ENCODE measurements around the gene SLC44A1. TPM values are rescaled to one million over a fixed set of nuclear protein-coding genes. Genes with fewer than 3 reads are reported as not detected.

SLC44A1 gene
- total RNA-seq, 2 experiments from 2014 or later = 14.1 to 14.3 TPM

DNA sequence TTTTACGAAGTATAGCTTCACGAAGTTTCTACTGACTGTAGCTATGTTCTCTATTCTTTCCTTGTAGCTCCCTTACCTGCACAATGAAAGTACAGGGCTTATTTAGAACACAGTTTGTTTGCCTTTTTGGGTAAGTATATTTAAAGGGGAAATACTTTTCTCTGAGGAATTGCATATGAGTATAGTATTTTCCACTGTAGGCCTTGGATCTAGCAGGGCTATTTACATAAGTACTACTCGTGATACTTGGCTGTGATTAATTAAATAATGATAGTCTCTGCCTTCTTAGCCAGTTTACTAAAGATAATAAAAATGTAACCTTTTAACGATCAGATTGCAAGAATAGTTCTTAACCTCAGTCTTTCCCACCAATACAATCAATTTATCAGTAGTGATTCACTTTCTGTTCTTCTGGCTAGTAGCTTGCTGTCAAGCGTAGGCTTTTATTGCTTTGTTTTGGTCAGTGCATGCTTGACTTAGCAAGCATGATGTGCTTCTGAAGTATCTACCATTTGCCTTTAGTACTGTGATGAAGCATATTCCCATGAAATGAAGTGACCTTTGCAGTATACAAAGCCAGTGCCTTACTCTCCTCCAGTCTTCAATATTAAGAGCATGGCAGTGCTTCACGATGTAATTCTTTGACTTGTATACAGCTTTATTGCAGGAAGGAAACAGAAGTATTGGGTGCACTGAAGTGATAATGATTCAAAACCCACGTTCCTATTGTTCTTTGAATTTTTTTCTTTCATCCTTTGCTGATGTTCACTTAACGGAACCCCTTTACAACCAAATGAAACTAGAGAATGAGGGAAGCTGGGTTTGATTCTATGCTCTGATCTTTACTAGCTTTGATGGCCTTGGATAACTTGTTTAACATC is 64.2 kb downstream of the SLC44A1 start:
- DNase-seq = no peak
- CTCF ChIA-PET = interaction anchor here (0.8 kb wide), 1 partner anchor 22 kb away, joined by 3 read pairs; no protein-coding TSS in a partner anchor
- Mint-ChIP-seq H3K27ac (no peak overlapping the region), H3K27me3 (ENCODE audit: low read depth) (no peaks in the 10 kb centered on the region), H3K4me3 (no peak overlapping the region), H3K36me3 (ENCODE audit: low read depth) (no peaks in the 10 kb centered on the region), H3K9me3 (ENCODE audit: insufficient read depth) (no peaks in the 10 kb centered on the region), H3K4me1 (ENCODE audit: low read depth) (no peaks in the 10 kb centered on the region)
- POLR2A ChIA-PET = no interaction called here
- ATAC-seq = no peak

DNA sequence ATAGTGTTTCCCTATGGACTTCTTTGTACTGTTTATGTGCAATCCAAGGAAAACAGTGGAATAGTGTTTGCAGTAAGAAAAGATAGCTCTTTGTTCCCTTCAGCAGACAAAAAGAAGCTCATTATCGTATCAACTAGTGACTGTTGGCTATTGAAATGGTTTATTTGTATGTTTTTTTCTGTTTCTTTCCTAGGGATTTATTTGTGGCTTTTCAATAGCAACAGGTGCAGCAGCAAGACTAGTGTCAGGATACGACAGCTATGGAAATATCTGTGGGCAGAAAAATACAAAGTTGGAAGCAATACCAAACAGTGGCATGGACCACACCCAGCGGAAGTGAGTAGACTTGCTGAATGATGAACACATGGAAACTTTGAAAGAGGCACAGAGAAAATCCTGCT is 65.1 kb downstream of the SLC44A1 start:
- ChIA-PET POLR2A (no interaction called here), CTCF (no interaction called here)
- Mint-ChIP-seq H3K27ac (no peak overlapping the region), H3K36me3 (ENCODE audit: low read depth) (no peaks in the 10 kb centered on the region), H3K9me3 (ENCODE audit: insufficient read depth) (no peaks in the 10 kb centered on the region), H3K4me3 (no peak overlapping the region), H3K4me1 (ENCODE audit: low read depth) (no peaks in the 10 kb centered on the region), H3K27me3 (ENCODE audit: low read depth) (no peaks in the 10 kb centered on the region)
- DNase-seq = no peak
- ATAC-seq = no peak

DNA sequence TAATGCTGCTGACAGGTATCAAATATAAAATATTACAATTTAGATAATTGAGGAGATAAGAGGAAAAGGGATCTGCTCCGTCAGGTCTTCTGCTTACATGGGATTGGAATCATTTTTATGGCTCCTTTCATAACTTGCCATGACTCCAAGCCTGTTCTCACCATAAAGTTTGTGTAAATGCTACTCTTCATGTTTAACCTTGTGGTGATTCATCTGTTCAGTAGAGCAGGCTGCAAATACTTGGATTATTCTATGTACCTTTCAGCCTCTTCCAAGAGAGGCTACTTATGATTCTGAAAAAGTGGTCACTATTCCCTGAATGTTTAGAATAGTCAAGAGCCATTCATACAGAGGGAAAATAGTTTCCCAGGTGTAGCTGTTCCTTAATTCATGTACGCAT is 66.9 kb downstream of the SLC44A1 start:
- ATAC-seq (no peak), DNase-seq (no peak)
- ChIA-PET CTCF (no interaction called here), POLR2A (no interaction called here)
- H3K9me3 Mint-ChIP-seq (ENCODE audit: insufficient read depth) = no peaks in the 10 kb centered on the region
- H3K27ac Mint-ChIP-seq = no peak overlapping the region
- no peaks in the 10 kb centered on the region for H3K36me3 Mint-ChIP-seq (ENCODE audit: low read depth)
- H3K27me3 Mint-ChIP-seq (ENCODE audit: low read depth) = no peaks in the 10 kb centered on the region
- H3K4me3 Mint-ChIP-seq = no peak overlapping the region
- H3K4me1 Mint-ChIP-seq (ENCODE audit: low read depth) = no peaks in the 10 kb centered on the region

GRCh38 chr9:105313238-105313637 is 68.8 kb downstream of the SLC44A1 start:
- Mint-ChIP-seq H3K9me3 (ENCODE audit: insufficient read depth) (no peaks in the 10 kb centered on the region), H3K36me3 (ENCODE audit: low read depth) (no peaks in the 10 kb centered on the region), H3K27me3 (ENCODE audit: low read depth) (no peaks in the 10 kb centered on the region), H3K4me1 (ENCODE audit: low read depth) (no peaks in the 10 kb centered on the region), H3K4me3 (no peak overlapping the region), H3K27ac (no peak overlapping the region)
- ChIA-PET CTCF (no interaction called here), POLR2A (no interaction called here)
- no peak for DNase-seq
- ATAC-seq = no peak

- POLR2A ChIA-PET = no interaction called here
- no peak for ATAC-seq
- H3K4me3 Mint-ChIP-seq = no peak overlapping the region
- H3K9me3 Mint-ChIP-seq (ENCODE audit: insufficient read depth) = no peaks in the 10 kb centered on the region
- H3K4me1 Mint-ChIP-seq (ENCODE audit: low read depth) = no peaks in the 10 kb centered on the region
- no peaks in the 10 kb centered on the region for H3K36me3 Mint-ChIP-seq (ENCODE audit: low read depth)
- CTCF ChIA-PET = no interaction called here
- H3K27me3 Mint-ChIP-seq (ENCODE audit: low read depth) = no peaks in the 10 kb centered on the region
- DNase-seq = no peak
- H3K27ac Mint-ChIP-seq = no peak overlapping the region
Observed at GRCh38 chr9:105316703-105317102, 72.3 kb downstream of the SLC44A1 start.

DNA sequence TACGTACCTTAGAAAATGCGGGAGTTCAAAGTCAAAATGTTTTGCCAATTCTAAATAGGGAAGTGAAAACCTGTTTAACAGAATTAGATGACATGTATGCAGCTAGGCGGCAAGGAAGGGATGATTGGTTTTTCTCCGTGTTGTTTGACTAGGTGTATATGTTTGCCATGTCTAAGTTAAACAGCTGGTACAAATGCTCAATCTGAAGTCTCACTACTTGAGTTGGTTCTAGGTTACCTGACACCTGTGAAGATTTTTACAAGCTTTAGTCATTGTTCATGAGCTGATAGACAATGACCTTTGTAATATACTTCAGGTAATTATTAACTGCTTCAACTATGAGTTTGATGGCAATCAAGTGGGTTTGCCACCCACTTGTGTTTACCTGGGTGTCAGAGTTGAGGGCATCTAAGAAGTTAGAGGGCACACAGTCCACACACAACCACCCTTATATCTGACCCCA is 74.3 kb downstream of the SLC44A1 start:
- ChIA-PET POLR2A (no interaction called here), CTCF (interaction anchor here (1.0 kb wide), 1 partner anchor 97 kb away, joined by 3 read pairs; no protein-coding TSS in a partner anchor)
- ATAC-seq (no peak), DNase-seq (no peak)
- H3K4me1 Mint-ChIP-seq (ENCODE audit: low read depth) = no peaks in the 10 kb centered on the region
- no peaks in the 10 kb centered on the region for H3K9me3 Mint-ChIP-seq (ENCODE audit: insufficient read depth)
- H3K27me3 Mint-ChIP-seq (ENCODE audit: low read depth) = no peaks in the 10 kb centered on the region
- no peak overlapping the region for H3K27ac Mint-ChIP-seq
- H3K36me3 Mint-ChIP-seq (ENCODE audit: low read depth) = no peaks in the 10 kb centered on the region
- no peak overlapping the region for H3K4me3 Mint-ChIP-seq

- ChIA-PET POLR2A (no interaction called here), CTCF (interaction anchor here (1.0 kb wide), 1 partner anchor 97 kb away, joined by 3 read pairs; no protein-coding TSS in a partner anchor)
- DNase-seq (no peak), ATAC-seq (no peak)
- Mint-ChIP-seq H3K27ac (no peak overlapping the region), H3K4me1 (ENCODE audit: low read depth) (no peaks in the 10 kb centered on the region), H3K27me3 (ENCODE audit: low read depth) (no peaks in the 10 kb centered on the region), H3K4me3 (no peak overlapping the region), H3K9me3 (ENCODE audit: insufficient read depth) (no peaks in the 10 kb centered on the region), H3K36me3 (ENCODE audit: low read depth) (no peaks in the 10 kb centered on the region)
Observed at GRCh38 chr9:105319202-105319813, 74.9 kb downstream of the SLC44A1 start.

DNA sequence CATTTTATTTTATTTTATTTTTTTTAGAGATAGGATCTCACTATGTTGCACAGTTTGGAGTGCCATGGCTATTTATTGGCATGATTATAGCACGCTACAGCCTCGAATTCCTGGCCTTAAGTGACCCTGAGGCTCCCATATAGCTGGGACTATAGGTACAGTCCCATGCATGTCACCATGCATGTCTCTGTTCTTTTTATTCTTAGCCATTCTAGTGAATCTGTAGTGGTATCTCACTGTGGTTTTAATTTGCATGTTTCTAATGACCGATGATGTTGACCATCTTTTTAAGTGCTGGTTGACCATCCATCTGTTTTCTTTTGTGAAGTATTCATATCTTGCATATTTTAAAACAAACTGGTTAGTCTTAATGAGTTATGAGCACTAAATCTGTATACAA is 76.1 kb downstream of the SLC44A1 start:
- Mint-ChIP-seq H3K9me3 (ENCODE audit: insufficient read depth) (no peaks in the 10 kb centered on the region), H3K27ac (no peak overlapping the region), H3K27me3 (ENCODE audit: low read depth) (no peaks in the 10 kb centered on the region), H3K4me3 (no peak overlapping the region), H3K4me1 (ENCODE audit: low read depth) (no peaks in the 10 kb centered on the region), H3K36me3 (ENCODE audit: low read depth) (no peaks in the 10 kb centered on the region)
- POLR2A ChIA-PET = no interaction called here
- DNase-seq (no peak), ATAC-seq (no peak)
- CTCF ChIA-PET = no interaction called here

DNA sequence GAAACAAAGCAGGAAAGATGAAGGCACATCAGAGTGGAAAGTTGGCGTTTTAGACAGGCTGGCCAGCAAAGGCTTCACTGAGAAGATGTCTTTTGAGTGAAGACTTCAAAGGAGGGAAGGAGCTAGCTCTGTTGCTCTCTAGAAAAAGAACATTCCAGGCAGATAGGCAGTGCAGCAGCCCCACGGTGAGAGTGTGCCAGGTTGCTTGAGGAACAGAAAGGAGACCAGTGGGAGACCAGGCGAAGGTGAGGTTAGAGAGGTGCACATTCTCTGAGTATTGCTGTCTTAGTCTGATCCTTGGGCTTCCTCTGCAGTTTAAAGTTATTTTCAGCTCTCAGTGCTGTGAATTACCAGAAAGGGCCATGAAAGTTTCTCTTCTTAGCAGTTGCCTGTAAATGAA is 83.8 kb downstream of the SLC44A1 start:
- H3K36me3 Mint-ChIP-seq (ENCODE audit: low read depth) = no peaks in the 10 kb centered on the region
- H3K27me3 Mint-ChIP-seq (ENCODE audit: low read depth) = no peaks in the 10 kb centered on the region
- no peak overlapping the region for H3K27ac Mint-ChIP-seq
- POLR2A ChIA-PET = no interaction called here
- ATAC-seq (no peak), DNase-seq (no peak)
- no peak overlapping the region for H3K4me3 Mint-ChIP-seq
- no peaks in the 10 kb centered on the region for H3K9me3 Mint-ChIP-seq (ENCODE audit: insufficient read depth)
- no peaks in the 10 kb centered on the region for H3K4me1 Mint-ChIP-seq (ENCODE audit: low read depth)
- CTCF ChIA-PET = no interaction called here

DNA sequence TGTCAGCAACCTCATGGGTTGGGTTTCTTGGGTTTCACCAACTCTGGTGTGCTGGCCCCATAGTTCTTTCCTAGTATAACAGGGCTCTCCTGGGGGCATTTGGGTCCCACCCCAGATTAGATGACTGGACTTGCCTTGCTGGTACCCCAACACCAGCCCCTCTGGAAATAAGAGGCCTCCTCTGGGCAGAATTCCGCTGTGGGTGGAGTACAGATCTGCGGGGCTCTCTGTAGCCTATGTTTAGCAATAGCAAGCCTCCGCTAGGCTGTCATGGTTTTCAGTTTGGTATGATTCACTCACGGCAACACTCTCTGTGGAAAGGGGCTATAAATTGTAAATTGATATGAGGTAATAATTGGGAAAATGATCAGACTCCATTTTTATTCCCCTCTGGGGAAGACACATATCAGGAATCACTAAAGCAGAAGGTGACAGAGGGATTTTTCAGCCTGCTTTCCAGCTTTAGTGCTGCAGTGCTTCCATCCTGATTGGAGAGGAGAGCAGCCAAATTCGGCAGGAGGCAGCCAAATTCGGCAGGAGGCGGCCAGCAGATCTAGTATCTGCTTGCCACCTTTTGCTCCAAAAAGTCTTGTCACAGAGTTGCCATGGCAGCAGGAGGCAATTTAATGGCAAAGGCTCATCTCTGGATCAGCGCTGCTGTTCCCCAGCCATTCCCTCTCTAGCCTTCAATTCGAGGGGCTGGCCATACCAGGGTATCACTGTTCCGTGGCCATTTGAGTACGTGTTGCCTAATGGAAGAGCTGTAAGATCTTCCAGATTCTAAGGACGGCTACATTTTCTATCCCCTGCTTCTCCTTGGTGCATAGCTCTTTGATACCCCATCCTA is 84.6 kb downstream of the SLC44A1 start:
- Mint-ChIP-seq H3K4me1 (ENCODE audit: low read depth) (peaks cover 1% of the 10 kb centered on the region), H3K9me3 (ENCODE audit: insufficient read depth) (no peaks in the 10 kb centered on the region), H3K27ac (no peak overlapping the region), H3K36me3 (ENCODE audit: low read depth) (no peaks in the 10 kb centered on the region), H3K27me3 (ENCODE audit: low read depth) (no peaks in the 10 kb centered on the region), H3K4me3 (no peak overlapping the region)
- DNase-seq (no peak), ATAC-seq (no peak)
- CTCF ChIA-PET = interaction anchor here (1.1 kb wide), 1 partner anchor 466 kb away, joined by 3 read pairs; no protein-coding TSS in a partner anchor
- POLR2A ChIA-PET = no interaction called here

- Mint-ChIP-seq H3K27ac (no peak overlapping the region), H3K9me3 (ENCODE audit: insufficient read depth) (no peaks in the 10 kb centered on the region), H3K36me3 (ENCODE audit: low read depth) (no peaks in the 10 kb centered on the region), H3K27me3 (ENCODE audit: low read depth) (no peaks in the 10 kb centered on the region), H3K4me1 (ENCODE audit: low read depth) (peaks cover 3% of the 10 kb centered on the region), H3K4me3 (no peak overlapping the region)
- no peak for ATAC-seq
- POLR2A ChIA-PET = no interaction called here
- CTCF ChIA-PET = interaction anchor here (1.1 kb wide), 1 partner anchor 467 kb away, joined by 3 read pairs; no protein-coding TSS in a partner anchor
- DNase-seq = no peak
Observed at GRCh38 chr9:105329719-105330062, 85.2 kb downstream of the SLC44A1 start.

- CTCF ChIA-PET = interaction anchor here (1.1 kb wide), 1 partner anchor 467 kb away, joined by 3 read pairs; no protein-coding TSS in a partner anchor
- Mint-ChIP-seq H3K27me3 (ENCODE audit: low read depth) (no peaks in the 10 kb centered on the region), H3K4me3 (no peak overlapping the region), H3K4me1 (ENCODE audit: low read depth) (peaks cover 3% of the 10 kb centered on the region), H3K36me3 (ENCODE audit: low read depth) (no peaks in the 10 kb centered on the region), H3K9me3 (ENCODE audit: insufficient read depth) (no peaks in the 10 kb centered on the region), H3K27ac (no peak overlapping the region)
- POLR2A ChIA-PET = no interaction called here
- no peak for DNase-seq
- no peak for ATAC-seq
Observed at GRCh38 chr9:105330201-105330600, 85.8 kb downstream of the SLC44A1 start.
